WERI-Rb-1 (cell line): Measurements from ENCODE around the gene CCDC12.

ENCODE experiments used
- DNase-seq: peaks from one replicate; pipeline ENCODE4 v3.0.0-alpha.2; 2020
- H3K27ac ChIP-seq: fragments of 250-450 bp; sonication (Bioruptor Pico); 2 replicates; pipeline ENCODE4 v1.5.1; 2020; ENCODE audit warnings: mild to moderate bottlenecking, moderate library complexity
- H3K27me3 ChIP-seq: fragments of 250-450 bp; sonication (Bioruptor Pico); 2 replicates; pipeline ENCODE4 v1.5.1; 2021; ENCODE audit warnings: mild to moderate bottlenecking, low read depth, moderate library complexity; ENCODE audit not compliant: insufficient read depth, severe bottlenecking
- H3K36me3 ChIP-seq: fragments of 250-450 bp; sonication (Bioruptor Pico); 2 replicates; pipeline ENCODE4 v1.5.1; 2020; ENCODE audit warnings: mild to moderate bottlenecking, moderate library complexity
- H3K4me3 ChIP-seq: 2 replicates; pipeline ENCODE4 v1.5.1; 2011; ENCODE audit warnings: low read depth, mild to moderate bottlenecking, control low read depth, low read length
- H3K9me3 ChIP-seq: fragments of 250-450 bp; sonication (Bioruptor Pico); 2 replicates; pipeline ENCODE4 v1.5.1; 2021; ENCODE audit warnings: mild to moderate bottlenecking, moderate library complexity; ENCODE audit not compliant: severe bottlenecking
- TF ChIP-seq, protein P1 (sequence below): IDR thresholded peaks from 2 replicates; pipeline ENCODE4 v1.5.1; 2011; ENCODE audit warnings: low read depth, mild to moderate bottlenecking, control low read depth, inconsistent platforms, low read length

The CCDC12 gene

GRCh38 chr3:46895204-46895660 lies 81.3 kb downstream of the CCDC12 start:
- peak; percentile 81 for DNase-seq
- Histone ChIP-seq H3K27ac (no peak overlapping the region), H3K4me3 (no peak overlapping the region), H3K27me3 (no peaks in the 10 kb centered on the region), H3K9me3 (no peaks in the 10 kb centered on the region), H3K36me3 (no peaks in the 10 kb centered on the region)
- TF ChIP-seq, protein P1, sequence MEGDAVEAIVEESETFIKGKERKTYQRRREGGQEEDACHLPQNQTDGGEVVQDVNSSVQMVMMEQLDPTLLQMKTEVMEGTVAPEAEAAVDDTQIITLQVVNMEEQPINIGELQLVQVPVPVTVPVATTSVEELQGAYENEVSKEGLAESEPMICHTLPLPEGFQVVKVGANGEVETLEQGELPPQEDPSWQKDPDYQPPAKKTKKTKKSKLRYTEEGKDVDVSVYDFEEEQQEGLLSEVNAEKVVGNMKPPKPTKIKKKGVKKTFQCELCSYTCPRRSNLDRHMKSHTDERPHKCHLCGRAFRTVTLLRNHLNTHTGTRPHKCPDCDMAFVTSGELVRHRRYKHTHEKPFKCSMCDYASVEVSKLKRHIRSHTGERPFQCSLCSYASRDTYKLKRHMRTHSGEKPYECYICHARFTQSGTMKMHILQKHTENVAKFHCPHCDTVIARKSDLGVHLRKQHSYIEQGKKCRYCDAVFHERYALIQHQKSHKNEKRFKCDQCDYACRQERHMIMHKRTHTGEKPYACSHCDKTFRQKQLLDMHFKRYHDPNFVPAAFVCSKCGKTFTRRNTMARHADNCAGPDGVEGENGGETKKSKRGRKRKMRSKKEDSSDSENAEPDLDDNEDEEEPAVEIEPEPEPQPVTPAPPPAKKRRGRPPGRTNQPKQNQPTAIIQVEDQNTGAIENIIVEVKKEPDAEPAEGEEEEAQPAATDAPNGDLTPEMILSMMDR = peak; percentile 96

DNA sequence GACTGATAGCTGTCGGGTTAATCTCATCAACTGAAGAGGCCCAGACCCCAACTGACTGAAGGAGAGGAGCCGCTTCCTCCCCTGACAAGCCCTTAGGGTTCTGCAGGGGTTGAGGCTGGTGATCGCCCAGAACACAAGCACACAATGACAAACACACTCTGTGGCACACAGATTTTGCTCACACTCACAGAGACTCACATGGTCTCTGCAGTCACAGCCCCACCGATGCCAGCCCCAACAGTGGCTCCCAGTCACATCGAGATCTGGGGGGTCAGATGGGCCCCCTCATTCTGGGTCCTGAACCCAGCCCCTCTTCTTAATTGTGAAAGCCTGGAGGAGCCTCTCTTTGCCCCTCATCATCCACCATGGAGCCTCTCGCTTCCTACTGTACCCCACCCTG lies 82.3 kb downstream of the CCDC12 start:
- no peak overlapping the region for H3K4me3 ChIP-seq
- H3K9me3 ChIP-seq = no peaks in the 10 kb centered on the region
- TF ChIP-seq, protein P1 = no peak
- no peak for DNase-seq
- no peaks in the 10 kb centered on the region for H3K36me3 ChIP-seq
- no peaks in the 10 kb centered on the region for H3K27me3 ChIP-seq
- no peak overlapping the region for H3K27ac ChIP-seq

GRCh38 chr3:46893763-46894162 lies 82.8 kb downstream of the CCDC12 start:
- DNase-seq = no peak
- no peaks in the 10 kb centered on the region for H3K27me3 ChIP-seq
- no peaks in the 10 kb centered on the region for H3K9me3 ChIP-seq
- no peak overlapping the region for H3K27ac ChIP-seq
- TF ChIP-seq, protein P1 = no peak
- H3K36me3 ChIP-seq = no peaks in the 10 kb centered on the region
- H3K4me3 ChIP-seq = no peak overlapping the region

- no peaks in the 10 kb centered on the region for H3K9me3 ChIP-seq
- H3K4me3 ChIP-seq = no peak overlapping the region
- DNase-seq = no peak
- TF ChIP-seq, protein P1 = no peak
- no peak overlapping the region for H3K27ac ChIP-seq
- no peaks in the 10 kb centered on the region for H3K36me3 ChIP-seq
- no peaks in the 10 kb centered on the region for H3K27me3 ChIP-seq
Measured at GRCh38 chr3:46893146-46893748, 83.3 kb downstream of the CCDC12 start.

GRCh38 chr3:46892285-46893145 lies 84.0 kb downstream of the CCDC12 start:
- peak overlapping the region; percentile 6; the same call in 1 of the 2 replicates for H3K27ac ChIP-seq
- no peaks in the 10 kb centered on the region for H3K27me3 ChIP-seq
- TF ChIP-seq, protein P1 = no peak
- DNase-seq = peak; percentile 89
- H3K36me3 ChIP-seq = no peaks in the 10 kb centered on the region
- H3K9me3 ChIP-seq = no peaks in the 10 kb centered on the region
- peak overlapping the region; percentile 54 for H3K4me3 ChIP-seq
